HG03457 (cell line): ENCODE data around the gene CLASP1.
"Not testable (repeated sequence)": the region's sequence is repeated elsewhere in the genome, so short reads cannot be mapped to it uniquely, and the experiment has no call there.

ENCODE experiments used
- ATAC-seq: cut with Tn5 transposase; IDR thresholded peaks from one replicate; pipeline ENCODE4 v1.9.1; 2021; ENCODE audit warnings: moderate number of reproducible peaks; ENCODE audit not compliant: unreplicated experiment

Gene CLASP1

GRCh38 chr2:121663434-121663833 is 14.2 kb upstream of the CLASP1 start:
- ATAC-seq = no peak

- no peak for ATAC-seq
Observed at GRCh38 chr2:121662656-121663055, 13.4 kb upstream of the CLASP1 start.

- no peak for ATAC-seq
Observed at GRCh38 chr2:121659933-121660332, 10.7 kb upstream of the CLASP1 start.

- not testable (repeated sequence) for ATAC-seq
Observed at GRCh38 chr2:121658393-121658792, 9.1 kb upstream of the CLASP1 start.

- no peak for ATAC-seq
Observed at GRCh38 chr2:121653035-121653434, 3.8 kb upstream of the CLASP1 start.

GRCh38 chr2:121650315-121650930 is 1.2 kb upstream of the CLASP1 start:
- no peak for ATAC-seq

- peak; percentile 88 for ATAC-seq
Observed at GRCh38 chr2:121649596-121650314, 493 bp upstream of the CLASP1 start.

- ATAC-seq = peak; percentile 21
Observed at GRCh38 chr2:121648206-121649148, 785 bp downstream of the CLASP1 start.

GRCh38 chr2:121647396-121647795 is 1.9 kb downstream of the CLASP1 start:
- ATAC-seq = no peak

GRCh38 chr2:121644715-121645114 is 4.5 kb downstream of the CLASP1 start:
- no peak for ATAC-seq

GRCh38 chr2:121643877-121644276 is 5.4 kb downstream of the CLASP1 start:
- no peak for ATAC-seq

GRCh38 chr2:121640380-121641316 is 8.6 kb downstream of the CLASP1 start:
- ATAC-seq = no peak

GRCh38 chr2:121639846-121640245 is 9.4 kb downstream of the CLASP1 start:
- ATAC-seq = not testable (repeated sequence)

- no peak for ATAC-seq
Observed at GRCh38 chr2:121638333-121638732, 10.9 kb downstream of the CLASP1 start.

GRCh38 chr2:121635371-121635770 is 13.9 kb downstream of the CLASP1 start:
- no peak for ATAC-seq

GRCh38 chr2:121634354-121635307 is 14.6 kb downstream of the CLASP1 start:
- no peak for ATAC-seq

- no peak for ATAC-seq
Observed at GRCh38 chr2:121633463-121633862, 15.8 kb downstream of the CLASP1 start.

GRCh38 chr2:121627525-121628050 is 21.7 kb downstream of the CLASP1 start:
- ATAC-seq = no peak
